DLD1 (cell line): ENCODE data around the gene MT2A.
"Not testable (repeated sequence)": the region's sequence is repeated elsewhere in the genome, so short reads cannot be mapped to it uniquely, and the experiment has no call there.

ENCODE experiments used
- in situ Hi-C: cut with HindIII; loops from 2 replicates; pipeline ENCODE4 v1.10.0; 2017; ENCODE audit warnings: low sequenced_read_pairs

The MT2A gene

DNA sequence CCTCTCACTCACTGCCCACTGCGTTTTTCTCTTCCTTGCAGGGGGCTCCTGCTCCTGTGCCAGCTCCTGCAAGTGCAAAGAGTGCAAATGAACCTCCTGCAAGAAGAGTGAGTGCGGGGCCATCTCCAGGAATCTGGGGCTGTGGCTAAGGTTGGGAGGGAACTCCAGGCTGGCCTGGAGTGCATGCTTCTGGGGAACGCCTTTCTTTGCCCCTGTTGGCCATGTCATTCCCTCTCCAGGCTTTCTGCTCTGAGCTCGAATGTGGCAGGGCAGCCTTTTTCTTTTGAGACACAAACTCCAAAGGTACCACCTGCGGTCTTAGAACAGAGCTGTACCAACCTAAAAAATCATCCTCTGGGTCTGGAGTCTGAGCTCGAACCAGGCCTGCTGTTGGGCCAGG is 9.8 kb downstream of the MT2A start:
- in situ Hi-C loops, result no loop called here

GRCh38 chr16:56620339-56620897 is 12.0 kb downstream of the MT2A start:
- in situ Hi-C loops, result no loop called here

- in situ Hi-C loops, result not testable (repeated sequence)
Measured at GRCh38 chr16:56621665-56622445, 13.5 kb downstream of the MT2A start.

GRCh38 chr16:56623184-56623583 is 14.8 kb downstream of the MT2A start:
- in situ Hi-C loops, result not testable (repeated sequence)

GRCh38 chr16:56623637-56624036 is 15.3 kb downstream of the MT2A start:
- in situ Hi-C loops, result no loop called here

DNA sequence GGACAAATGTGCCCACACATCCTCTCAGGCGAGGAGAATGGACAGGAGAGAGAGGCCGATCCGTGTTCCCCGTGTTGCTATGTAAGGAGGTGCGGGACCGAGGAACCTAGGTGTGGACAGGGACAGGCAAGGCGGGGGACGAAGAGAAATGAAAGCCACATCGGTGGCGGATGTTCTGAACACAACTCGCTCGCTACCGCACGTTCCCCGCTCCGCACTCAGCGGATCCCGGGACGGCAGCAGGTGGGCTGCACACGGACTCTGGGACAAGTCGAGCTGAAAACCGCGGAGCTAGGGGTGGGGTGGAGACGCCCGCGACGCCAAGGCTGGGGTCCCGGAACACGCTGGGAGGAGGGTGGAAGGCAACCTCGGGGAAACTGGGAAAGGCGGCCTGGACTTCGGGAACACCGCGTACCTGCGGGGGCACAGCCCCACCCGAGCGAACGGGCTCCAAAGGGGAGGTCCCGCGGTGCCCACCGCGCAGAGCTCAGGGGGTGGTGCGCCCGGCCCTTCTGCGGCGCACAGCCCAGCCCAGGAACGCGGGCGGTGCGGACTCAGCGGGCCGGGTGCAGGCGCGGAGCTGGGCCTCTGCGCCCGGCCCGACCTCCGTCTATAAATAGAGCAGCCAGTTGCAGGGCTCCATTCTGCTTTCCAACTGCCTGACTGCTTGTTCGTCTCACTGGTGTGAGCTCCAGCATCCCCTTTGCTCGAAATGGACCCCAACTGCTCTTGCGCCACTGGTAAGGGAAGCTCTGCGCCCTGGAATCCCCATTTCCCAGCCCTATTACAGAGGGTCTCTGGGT is 17.0 kb downstream of the MT2A start, which contains the start of gene MT1E:
MT1E (plus strand) TSS at position 642 of the 803 bp plus-strand sequence; CDS start at position 713, 71 bp downstream.
- in situ Hi-C loops, result no loop called here

DNA sequence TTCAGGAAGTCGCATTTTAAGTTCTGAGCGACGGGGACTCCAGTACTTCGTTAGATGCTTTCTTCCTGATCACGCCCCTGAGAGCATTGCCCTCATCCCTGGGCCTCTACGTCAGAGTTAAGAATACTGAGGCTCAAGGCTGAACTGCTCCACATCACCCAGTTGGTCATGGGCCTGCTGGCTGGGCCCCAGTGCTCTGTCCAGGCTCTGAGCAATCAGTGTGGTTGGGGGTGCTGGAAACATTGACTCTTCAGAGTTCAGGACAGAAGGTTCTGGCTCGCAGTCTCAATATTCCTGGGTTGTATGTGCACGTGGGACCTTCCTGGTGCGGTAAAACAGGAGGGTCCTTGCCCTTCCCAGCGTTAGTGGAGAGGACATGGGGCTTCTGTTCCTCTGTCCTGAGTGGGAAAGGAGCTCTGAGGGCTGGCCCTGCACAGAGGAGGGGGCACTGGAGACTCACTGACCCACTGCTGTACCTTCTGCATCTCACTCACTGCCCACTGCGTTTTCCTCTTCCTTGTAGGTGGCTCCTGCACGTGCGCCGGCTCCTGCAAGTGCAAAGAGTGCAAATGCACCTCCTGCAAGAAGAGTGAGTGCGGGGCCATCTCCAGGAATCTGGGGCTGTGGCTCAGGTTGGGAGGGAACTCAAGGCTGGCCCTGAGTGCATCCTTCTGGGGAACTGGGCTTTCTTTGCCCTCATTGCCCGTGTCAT is 17.7 kb downstream of the MT2A start:
- in situ Hi-C loops, result no loop called here

- in situ Hi-C loops, result no loop called here
Measured at GRCh38 chr16:56626685-56627084, 18.3 kb downstream of the MT2A start.

- in situ Hi-C loops, result no loop called here
Measured at GRCh38 chr16:56628486-56629350, 20.3 kb downstream of the MT2A start.

DNA sequence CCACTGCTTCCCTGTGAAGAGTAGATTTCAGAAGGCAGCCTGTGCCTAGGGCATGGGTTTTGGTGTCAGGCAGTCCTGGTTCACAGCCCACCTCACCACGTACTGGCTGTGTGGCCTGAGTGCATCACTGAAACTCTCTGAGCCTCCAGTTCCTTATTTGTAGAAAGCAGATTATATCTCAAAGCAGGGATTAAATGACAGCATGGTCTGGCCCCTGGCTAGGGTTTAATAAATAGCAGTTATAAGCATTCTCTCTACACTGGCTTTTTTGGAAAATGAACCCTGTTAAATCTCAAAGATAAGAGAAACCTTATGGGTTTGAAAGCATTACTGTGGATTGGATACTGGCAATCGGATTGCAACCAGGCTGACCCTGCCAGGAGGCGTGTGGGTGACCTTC is 21.1 kb downstream of the MT2A start:
- in situ Hi-C loops, result no loop called here

- in situ Hi-C loops, result no loop called here
Measured at GRCh38 chr16:56630134-56630533, 21.8 kb downstream of the MT2A start.

GRCh38 chr16:56631197-56631596 is 22.8 kb downstream of the MT2A start:
- in situ Hi-C loops, result no loop called here

DNA sequence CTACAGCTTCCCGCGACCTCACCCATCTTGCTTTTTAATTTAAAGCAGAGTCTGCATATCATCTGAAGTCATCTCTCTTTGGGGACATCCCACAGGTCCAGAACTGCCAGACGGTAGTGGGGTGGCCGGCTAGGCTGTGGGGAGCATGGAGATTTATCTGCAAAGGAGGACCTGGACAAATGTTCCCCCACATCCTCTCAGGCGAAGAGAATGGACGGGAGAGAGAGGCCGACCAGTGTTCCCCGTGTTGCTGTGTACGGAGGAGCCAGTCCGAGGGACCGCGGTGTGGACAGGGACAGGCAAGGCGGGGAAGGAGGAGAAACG is 23.4 kb downstream of the MT2A start:
- in situ Hi-C loops, result no loop called here

GRCh38 chr16:56632156-56632847 is 23.9 kb downstream of the MT2A start, which contains the start of gene MT1M:
MT1M (plus strand) TSS chr16:56632659; CDS start chr16:56632732, 73 bp downstream.
- in situ Hi-C loops, result no loop called here

DNA sequence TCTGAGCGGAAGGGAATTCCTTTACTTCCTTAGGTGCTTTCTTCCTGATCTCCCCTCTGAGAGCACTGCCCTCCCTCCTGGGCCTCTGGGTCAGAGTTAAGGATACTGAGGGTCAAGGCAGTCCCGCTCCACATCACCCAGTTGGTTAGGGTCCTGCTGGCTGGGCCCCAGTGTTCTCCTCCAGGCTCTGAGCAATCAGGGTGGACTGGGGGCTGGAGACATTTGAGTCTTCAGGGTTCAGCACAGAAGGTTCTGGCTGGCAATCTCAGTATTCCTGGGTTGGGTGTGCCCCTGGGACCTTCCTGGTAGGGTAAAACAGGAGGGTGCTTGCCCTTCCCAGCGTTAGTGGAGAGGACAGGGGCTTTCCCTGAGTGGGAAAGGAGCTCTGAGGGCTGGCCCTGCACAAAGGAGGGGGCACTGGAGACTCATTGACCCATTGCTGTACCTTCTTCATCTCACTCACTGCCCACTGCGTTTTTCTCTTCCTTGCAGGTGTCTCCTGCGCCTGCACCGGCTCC is 24.5 kb downstream of the MT2A start:
- in situ Hi-C loops, result no loop called here

GRCh38 chr16:56633535-56633934 is 25.2 kb downstream of the MT2A start:
- in situ Hi-C loops, result no loop called here

DNA sequence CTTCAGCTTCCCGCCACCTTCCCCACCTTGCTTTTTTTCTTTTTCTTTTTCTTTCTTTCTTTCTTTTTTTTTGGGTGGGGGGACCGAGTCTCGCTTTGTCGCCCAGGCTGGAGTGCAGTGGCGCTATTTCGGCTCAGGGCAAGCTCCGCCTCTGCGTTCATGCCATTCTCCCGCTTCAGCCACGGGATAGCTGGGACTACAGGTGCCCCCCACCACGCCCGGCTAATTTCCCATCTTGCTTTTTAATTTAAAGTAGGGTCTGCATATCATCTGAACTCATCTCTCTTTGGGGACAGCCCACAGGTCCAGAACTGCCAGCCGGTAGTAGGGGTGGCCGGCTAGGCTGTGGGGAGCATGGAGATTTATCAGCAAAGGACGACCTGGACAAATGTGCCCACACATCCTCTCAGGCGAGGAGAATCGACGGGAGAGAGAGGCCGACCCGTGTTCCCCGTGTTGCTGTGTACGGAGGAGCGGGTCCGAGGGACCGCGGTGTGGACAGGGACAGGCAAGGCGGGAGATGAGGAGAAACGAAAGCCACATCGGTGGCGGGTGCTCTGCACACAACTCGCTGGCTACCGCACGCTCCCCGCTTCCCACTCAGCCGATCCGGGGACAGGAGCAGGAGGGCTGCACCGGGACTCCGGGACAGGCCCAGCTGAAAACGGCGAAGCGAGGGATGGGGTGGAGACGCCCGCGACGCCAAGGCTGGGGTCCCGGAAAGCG is 26.5 kb downstream of the MT2A start:
- in situ Hi-C loops, result no loop called here

DNA sequence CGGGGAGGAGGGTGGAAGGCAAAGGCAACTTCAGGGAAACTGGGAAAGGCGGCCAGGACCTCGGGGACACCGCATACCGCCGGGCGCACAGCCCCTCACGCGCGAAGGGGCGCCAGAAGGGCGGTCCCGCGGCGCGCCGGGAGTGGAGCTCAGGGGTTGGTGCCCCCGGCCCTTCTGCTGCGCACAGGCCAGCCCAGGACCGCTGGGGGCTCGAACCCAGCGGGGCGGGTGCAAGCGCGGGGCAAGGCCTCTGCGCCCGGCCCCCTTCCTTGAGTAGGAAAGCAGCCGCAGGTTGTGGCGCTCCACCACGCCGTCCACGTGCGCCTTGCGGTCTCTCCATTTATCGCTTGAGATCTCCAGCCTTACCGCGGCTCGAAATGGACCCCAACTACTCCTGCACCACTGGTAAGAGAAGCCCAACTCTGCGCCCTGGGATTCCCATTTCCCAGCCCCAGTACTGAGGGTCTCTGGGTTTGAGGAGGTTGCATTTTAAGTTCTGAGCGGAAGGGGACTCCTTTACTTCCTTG is 27.1 kb downstream of the MT2A start:
- in situ Hi-C loops, result no loop called here
